GM15510 (cell line): ENCODE results near the gene UBQLN4.

Source experiments
- POLR2A ChIP-seq: IDR thresholded peaks from 3 replicates; pipeline ENCODE4 v1.6.1; 2011; ENCODE audit warnings: borderline replicate concordance; ENCODE audit not compliant: insufficient read length; ENCODE audit errors: extremely low read depth

Gene UBQLN4

DNA sequence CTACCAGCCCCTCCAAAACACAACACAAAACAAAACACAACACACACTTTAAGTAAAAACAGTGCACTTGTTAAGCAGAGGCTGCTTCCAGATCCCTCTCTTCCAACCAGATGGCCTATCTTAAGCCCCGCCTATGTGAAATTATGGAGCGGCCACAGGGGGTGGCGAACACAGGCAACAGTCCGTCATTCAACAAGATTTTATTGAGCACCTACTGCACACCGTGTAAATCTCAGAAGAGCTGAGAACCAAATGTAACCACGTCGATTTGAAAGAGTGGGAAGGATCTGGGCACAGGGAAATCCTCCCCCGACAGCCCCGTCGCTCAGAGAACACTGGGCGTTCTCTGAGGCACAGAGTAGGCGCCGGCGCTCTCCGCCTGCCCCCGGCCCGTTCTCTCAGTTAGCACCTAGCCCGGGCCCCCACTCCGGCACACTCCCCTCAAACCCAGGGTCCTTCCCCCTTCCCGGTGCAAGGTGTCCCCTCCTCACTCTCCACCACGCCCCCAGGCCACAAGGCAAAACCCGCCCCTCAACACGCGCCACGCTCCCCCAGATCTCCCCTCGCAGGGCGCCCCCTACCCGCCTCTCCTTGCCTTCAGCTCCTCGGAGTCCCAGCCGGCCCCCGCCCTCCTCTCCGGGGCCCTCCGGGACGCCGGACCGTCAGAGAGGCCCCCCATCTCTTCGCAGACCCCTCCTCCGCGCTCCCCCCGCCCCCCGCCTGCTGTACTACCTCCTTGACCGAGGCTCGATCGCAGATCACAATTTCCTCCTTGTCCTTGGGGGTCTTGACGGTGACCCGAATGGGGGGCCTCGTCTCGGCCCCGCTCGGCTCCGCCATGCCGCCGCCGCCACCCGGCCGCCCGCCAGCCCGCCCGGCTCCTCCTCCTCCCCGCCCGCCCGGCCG, 483 bp downstream of the UBQLN4 start:
- peak; percentile 16 for TF ChIP-seq POLR2A

DNA sequence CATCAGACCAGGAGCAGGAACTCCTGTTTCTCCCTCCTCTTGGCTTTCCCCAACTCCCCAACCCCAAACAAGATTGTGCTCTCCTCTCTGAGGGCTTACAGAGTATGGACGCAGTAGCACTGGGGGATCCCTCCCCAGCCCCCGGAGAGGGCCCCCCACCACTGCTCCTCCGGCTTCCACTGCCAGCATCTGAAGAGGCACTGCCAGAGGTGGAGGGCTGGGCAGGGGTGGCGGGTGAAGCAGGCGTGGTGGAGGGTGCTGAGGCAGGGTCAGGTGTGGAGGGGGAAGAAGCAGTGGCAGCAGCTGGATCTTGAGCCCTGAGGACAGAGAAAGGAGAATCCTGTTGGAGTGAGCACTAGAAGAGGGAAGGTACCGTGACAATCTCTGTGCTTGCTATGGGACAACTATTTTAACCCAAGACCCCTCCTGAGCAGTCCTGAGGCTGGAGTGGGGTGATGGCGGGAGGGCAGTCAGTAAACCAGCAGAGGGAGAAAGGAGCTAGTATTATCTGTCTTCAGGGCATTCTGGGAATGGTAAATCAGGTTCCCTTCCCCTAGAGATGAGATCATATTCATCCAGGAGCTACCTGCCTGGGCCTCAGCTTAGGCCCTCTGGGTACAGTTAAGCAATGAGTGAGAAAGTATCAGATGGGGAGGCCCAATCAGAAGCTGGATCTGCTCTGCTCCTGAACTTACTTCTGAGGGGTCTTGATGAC, 2.4 kb downstream of the UBQLN4 start:
- TF ChIP-seq POLR2A: no peak

DNA sequence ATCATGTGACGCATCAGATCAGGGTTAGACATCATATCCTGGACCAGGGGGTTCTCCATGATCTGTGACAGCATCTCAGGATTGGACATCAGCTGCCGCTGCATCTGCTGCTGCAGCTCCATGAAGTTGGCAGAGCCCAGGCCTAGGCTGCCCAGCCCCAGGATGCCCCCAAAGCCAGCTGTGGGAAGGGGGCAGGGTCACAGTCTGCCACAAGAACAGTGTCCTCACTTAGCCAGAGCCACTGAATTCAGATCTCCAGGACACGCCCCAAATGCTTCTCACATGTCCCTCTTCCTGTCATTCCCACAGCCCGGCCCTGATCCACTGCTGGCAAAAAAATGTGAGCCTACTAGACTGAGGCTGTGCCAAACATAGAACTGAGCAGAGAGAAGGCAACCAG, 3.2 kb downstream of the UBQLN4 start:
- TF ChIP-seq POLR2A: no peak

DNA sequence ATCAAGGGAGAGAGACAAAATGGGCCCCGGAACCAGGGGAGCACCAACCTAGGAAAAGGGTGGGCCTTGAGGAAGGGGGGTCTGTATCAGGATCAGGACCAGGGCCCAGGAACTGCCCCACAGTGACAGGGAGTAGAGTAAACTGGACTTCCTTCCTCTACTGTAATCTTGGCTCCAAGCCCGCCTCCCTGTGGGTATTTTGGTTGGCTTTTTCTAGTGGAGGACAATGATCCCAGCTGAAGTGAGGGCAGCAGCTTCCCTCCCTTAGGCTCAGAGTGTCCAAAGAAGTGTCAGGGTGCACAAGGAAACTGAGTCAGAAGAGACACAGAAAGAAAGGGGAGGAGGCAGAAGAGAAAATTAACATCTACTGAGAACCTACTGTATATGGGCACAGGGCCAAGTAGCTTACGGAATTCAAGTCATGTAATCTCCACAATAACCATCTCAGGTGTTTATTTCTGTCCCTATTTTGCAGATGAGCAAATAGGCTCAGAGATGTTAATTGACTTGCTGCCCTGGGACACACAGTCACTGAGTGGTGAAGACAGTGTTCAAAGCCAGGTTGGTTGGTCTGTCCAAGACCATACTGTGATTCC, 4.8 kb downstream of the UBQLN4 start:
- TF ChIP-seq POLR2A: no peak

DNA sequence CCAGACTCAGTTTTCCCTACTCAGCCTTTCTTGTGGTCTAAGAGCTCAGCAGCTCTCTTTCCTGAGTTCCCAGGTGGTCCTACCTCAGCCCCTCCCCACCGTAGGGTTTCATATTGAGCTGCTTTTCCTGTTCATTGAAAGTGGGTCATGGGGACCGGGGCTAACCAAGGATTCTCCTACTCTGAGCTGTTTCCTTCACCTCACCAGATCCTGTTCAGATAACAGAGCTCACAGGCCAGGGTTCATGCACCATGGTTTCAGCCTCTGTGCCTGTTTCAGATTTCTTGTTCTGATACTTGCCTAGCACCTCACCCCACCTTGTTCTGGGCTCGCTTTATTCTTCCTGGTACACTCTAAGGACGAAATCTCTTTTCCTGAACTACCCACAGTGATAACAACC, 8.5 kb downstream of the UBQLN4 start:
- no peak for TF ChIP-seq POLR2A

DNA sequence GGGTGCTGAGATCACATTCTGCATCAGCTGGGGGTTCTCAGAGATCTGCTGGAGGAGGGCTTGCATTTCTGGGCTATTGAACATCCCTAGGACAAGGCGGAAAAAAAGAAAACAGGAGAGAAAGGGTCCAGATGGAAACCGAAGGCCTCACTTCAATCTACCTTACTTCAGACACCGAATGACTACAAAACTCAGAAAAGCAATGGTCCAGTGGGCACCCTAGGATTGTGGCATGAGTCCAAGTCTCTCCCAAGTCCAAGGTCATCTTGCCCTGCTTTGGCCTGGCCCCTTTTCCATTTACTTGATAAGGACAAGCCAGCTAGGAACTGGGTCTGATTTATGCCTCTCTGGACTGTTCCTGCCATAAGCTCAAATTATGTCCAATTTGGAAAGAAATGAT, 10.8 kb downstream of the UBQLN4 start:
- TF ChIP-seq POLR2A: no peak

DNA sequence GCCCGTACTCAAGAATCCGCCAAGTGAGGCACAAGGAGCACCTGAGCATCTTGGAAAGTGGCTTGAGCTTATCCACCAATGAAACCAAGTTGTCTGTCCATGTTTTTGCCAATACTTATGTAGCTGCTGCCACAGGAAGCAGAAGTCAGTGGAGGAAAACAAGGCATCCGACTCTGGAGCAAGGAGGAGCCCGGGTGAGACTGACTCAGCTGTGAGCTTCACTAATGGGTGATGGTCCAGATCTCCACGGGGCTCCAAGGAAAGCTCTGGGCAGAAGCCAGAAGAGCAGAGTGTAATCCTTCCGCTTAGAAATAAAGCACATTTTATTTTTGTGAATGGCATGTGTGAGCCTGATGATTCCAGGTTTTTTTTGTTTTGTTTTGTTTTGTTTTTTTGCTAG, 20.6 kb downstream of the UBQLN4 start:
- TF ChIP-seq POLR2A: no peak

DNA sequence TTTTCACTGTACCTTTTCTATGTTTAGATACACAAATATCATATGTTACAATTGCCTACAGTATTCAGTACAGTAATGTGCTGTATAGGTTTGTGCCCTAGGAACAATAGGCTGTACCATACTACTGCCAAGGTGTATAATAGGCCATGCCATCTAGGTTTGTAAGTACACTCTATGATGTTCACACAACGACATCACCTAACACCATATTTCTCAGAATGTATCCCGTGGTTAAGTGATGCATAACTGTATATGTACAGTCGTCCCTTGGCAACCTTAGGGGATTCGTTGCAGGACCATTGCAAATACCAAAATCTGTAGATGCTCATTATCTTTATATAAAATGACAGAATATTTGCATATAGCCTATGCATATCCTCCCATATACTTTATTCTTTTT, 27.0 kb downstream of the UBQLN4 start:
- no peak for TF ChIP-seq POLR2A

DNA sequence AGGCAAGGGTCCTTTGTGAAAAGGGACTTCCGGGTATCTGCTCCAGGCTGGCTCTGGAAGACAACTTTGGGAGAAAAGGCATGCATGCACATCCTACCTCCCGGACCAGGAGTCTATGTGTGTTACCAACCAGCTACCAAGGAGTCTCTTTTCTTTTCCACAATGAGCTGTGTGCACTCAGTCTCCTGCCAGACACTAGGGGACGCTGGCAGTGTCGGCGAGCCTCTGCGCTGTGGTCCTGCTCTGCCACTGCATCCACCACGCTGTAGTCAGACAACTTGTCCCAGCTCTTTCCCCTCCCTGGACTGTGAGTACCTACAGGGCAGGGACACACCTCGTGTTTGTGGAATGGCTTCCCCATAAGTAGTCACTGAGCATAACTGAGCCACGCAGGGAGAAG, 27.7 kb downstream of the UBQLN4 start:
- no peak for TF ChIP-seq POLR2A

DNA sequence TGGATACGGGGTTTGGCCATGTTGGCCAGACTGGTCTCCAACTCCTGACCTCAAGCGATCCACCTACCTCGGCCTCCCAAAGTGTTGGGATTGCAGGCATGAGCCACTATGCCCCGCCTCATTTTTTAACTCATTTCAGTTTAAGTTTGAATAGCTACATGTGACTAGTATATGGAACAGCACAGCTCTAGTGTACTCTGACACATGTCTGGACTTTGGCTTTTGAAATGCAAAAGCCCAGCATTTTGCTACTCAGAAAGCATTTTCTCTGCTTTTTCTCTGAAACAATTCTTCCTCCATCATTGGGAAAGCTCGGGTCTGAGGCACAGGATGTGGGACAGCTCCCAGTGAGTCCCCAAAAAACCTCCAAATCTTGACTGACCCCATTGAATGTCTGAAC, 28.8 kb downstream of the UBQLN4 start:
- no peak for TF ChIP-seq POLR2A

DNA sequence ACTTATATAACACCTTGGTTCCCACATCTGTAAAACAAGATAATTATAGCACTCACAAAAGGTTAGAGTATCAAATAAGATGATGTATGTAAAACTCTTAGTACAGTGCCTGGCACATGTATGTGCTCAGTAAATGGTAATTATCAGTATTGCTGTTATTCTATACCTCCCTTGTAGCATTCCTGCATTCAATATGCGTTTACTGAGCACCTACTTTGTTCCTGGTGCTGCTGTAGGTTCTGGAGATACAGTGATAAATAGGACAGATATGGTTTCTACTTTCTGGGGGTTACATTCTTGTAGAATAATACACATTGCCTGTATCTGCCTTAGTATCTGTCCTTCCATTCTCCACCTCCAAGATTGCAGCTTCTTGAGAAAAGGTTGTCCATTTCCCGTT, 31.6 kb downstream of the UBQLN4 start:
- TF ChIP-seq POLR2A: no peak

DNA sequence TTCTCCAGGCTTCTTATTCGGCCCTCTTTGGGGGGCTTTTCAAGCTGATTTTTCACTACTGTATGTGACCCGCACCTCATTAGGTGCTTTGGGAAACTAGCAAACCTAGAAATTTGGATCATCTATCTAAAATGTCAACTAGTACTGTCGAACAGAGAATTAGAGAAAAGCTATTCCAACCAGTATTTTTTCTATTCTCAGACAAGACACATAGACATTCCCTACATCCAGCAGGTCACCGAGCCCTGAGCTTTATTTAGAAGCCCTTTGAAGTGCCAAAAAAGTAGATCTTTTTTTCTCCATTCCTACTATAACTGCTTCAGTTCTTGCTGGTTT, 32.5 kb downstream of the UBQLN4 start:
- TF ChIP-seq POLR2A: no peak

DNA sequence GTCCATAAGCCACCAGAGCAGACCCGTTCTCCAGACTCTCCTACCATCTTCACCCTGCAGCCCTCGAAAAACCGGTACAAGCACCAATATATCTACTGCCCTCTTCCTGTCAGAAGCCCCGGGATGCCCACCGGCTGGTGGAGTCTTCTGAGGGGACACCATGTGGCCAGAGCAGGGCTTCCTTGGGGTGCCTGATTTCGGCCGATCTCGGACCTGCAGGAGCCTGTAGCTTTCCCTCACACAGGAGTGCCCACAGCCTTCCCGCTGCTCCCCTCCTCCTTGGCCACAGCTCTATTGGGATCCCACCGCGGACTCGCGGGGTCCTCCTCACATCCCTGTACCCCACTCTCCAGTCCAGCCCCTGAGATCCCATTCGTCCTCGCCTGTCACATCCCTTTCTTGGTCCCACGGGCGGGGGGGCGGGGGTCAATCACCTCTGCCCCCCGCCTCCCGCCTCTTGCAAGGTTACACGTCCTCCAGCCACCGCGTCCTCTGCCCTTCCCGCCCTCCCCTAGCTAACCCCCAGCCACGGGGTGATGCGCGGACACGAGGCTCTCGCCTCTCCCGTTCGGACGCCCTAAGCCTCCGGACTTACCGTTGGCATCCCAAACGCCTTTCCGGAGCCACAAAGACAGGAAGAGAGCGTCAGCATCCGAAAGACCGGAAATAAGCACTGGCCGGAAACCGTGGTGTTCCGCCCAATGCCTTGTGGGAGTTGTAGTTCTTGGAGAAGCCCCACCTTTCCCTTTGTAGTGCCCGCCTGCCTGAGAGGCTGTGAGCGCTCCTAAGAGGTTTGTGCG, 33.1 kb downstream of the UBQLN4 start, which contains the start of gene SSR2:
TSS of gene SSR2 (minus strand) at position 659 of the 800 bp plus-strand sequence. CDS start 784 bp downstream, outside the sequence.
- peak; percentile 83 for TF ChIP-seq POLR2A

DNA sequence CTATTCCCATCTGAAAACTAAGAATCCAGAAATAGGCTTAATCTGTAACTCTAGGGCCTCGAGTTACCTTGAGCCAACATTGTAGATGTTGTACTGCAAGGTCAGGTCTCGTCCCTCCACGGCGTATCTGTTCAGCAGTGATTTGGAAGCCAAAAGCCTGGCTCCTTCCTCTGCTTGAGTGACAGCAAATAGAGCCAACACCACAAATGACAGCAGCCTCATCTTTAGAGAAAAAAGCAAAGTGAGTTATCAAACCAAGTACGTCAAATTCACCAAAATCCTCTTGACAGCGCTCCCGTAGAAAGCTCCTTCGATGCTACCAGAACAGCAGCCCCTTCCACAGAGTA, 33.7 kb downstream of the UBQLN4 start:
- TF ChIP-seq POLR2A: no peak

DNA sequence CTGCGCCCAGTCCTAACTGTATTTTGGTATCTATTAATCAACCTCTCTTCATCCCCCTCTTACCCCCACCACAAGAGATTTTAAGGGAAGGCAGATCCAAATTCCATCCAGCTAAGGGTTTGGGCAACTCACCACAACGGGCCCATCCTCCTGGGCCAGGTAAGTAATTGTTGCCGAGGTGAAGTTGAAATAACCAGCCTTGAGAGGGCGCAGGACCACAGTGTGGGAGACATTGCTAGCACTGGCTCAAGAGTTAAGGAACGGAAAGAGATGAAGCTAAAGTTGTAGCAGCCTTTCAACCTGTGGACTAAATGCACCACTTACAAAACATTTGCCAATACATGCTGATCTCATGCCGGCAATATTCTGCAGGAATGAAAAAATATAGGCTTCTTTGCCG, 38.8 kb downstream of the UBQLN4 start:
- TF ChIP-seq POLR2A: no peak
